GM19463 (cell line): Measurements from ENCODE around the gene SCYL2.
"Not testable (repeated sequence)": the region's sequence is repeated elsewhere in the genome, so short reads cannot be mapped to it uniquely, and the experiment has no call there.

Experiments
- ATAC-seq: cut with Tn5 transposase; IDR thresholded peaks from one replicate; pipeline ENCODE4 v1.9.1; 2021; ENCODE audit warnings: mild to moderate bottlenecking, moderate library complexity; ENCODE audit not compliant: unreplicated experiment

SCYL2 gene

GRCh38 chr12:100258127-100258526, 8.8 kb upstream of the SCYL2 start:
- ATAC-seq, result no peak

GRCh38 chr12:100263131-100263530, 3.8 kb upstream of the SCYL2 start:
- ATAC-seq, result no peak

- not testable (repeated sequence) for ATAC-seq
Observed at GRCh38 chr12:100265107-100265506, 1.9 kb upstream of the SCYL2 start.

GRCh38 chr12:100265732-100266584, 1.0 kb upstream of the SCYL2 start:
- peak; percentile 6 for ATAC-seq

- peak; percentile 75 for ATAC-seq
Observed at GRCh38 chr12:100266585-100266834, 467 bp upstream of the SCYL2 start.

- ATAC-seq, result peak; percentile 14
Observed at GRCh38 chr12:100267603-100268281, 765 bp downstream of the SCYL2 start.

GRCh38 chr12:100268835-100269564, 2.0 kb downstream of the SCYL2 start:
- no peak for ATAC-seq

- ATAC-seq, result no peak
Observed at GRCh38 chr12:100273782-100274181, 6.8 kb downstream of the SCYL2 start.

- ATAC-seq, result no peak
Observed at GRCh38 chr12:100274291-100274690, 7.3 kb downstream of the SCYL2 start.

- no peak for ATAC-seq
Observed at GRCh38 chr12:100279159-100279558, 12.2 kb downstream of the SCYL2 start.

GRCh38 chr12:100279607-100280244, 12.7 kb downstream of the SCYL2 start:
- ATAC-seq, result no peak

- not testable (repeated sequence) for ATAC-seq
Observed at GRCh38 chr12:100284556-100284955, 17.6 kb downstream of the SCYL2 start.

GRCh38 chr12:100289038-100289437, 22.1 kb downstream of the SCYL2 start:
- ATAC-seq, result no peak

- ATAC-seq, result no peak
Observed at GRCh38 chr12:100290016-100290415, 23.0 kb downstream of the SCYL2 start.

- ATAC-seq, result no peak
Observed at GRCh38 chr12:100293017-100293416, 26.0 kb downstream of the SCYL2 start.

- not testable (repeated sequence) for ATAC-seq
Observed at GRCh38 chr12:100294366-100294765, 27.4 kb downstream of the SCYL2 start.

- ATAC-seq, result no peak
Observed at GRCh38 chr12:100295764-100296555, 29.0 kb downstream of the SCYL2 start.

GRCh38 chr12:100302081-100302480, 35.1 kb downstream of the SCYL2 start:
- ATAC-seq, result no peak

GRCh38 chr12:100303831-100304230, 36.9 kb downstream of the SCYL2 start:
- no peak for ATAC-seq

- ATAC-seq, result not testable (repeated sequence)
Observed at GRCh38 chr12:100304334-100304733, 37.4 kb downstream of the SCYL2 start.
